Ovary (tissue), 3 donors: ENCODE data around the gene IQGAP2.

ENCODE experiments used
- EP300 ChIP-seq: sonication (generic); formaldehyde crosslinking; IDR thresholded peaks from one replicate; pipeline ENCODE4 v1.6.1; 2017; ENCODE audit warnings: antibody characterized with exemption
- POLR2A ChIP-seq: fragments of 450-650 bp; IDR thresholded peaks from one replicate; pipeline ENCODE4 v1.6.1; 2017; ENCODE audit warnings: antibody characterized with exemption, mild to moderate bottlenecking, moderate library complexity
- TF ChIP-seq, protein P1 (sequence below), 3 donors: fragments of 450-650 bp in 2 of 3; fragments of 200-600 bp in 1 of 3; IDR thresholded peaks; one replicate each; pipeline versions ENCODE4 v1.5.1 to v1.8.0; 2016 to 2022; ENCODE audit warnings: antibody characterized with exemption in 3 of 3, mild to moderate bottlenecking in 1 of 3
- donor health status: DM: no; HTN: no; CAD: no.

DNA sequence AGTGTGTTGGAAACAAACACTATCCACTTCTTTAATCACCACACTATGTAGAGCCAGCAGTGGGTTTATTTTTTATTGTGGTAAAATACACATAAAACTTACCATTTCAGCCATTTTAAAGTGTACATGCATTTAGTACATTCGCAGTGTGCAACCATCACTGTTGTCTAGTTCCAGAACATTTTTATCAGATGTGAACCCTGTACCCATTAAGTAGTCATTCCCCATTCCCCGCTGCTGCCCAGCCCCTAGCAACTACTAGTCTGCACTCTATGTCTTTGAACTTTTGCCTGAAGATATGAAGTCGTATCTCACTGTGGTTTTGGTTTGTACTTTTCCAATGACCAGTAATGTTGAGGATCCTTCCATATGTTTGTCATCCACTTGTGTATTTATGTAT lies 282.6 kb downstream of the IQGAP2 start:
- TF ChIP-seq, protein P1, sequence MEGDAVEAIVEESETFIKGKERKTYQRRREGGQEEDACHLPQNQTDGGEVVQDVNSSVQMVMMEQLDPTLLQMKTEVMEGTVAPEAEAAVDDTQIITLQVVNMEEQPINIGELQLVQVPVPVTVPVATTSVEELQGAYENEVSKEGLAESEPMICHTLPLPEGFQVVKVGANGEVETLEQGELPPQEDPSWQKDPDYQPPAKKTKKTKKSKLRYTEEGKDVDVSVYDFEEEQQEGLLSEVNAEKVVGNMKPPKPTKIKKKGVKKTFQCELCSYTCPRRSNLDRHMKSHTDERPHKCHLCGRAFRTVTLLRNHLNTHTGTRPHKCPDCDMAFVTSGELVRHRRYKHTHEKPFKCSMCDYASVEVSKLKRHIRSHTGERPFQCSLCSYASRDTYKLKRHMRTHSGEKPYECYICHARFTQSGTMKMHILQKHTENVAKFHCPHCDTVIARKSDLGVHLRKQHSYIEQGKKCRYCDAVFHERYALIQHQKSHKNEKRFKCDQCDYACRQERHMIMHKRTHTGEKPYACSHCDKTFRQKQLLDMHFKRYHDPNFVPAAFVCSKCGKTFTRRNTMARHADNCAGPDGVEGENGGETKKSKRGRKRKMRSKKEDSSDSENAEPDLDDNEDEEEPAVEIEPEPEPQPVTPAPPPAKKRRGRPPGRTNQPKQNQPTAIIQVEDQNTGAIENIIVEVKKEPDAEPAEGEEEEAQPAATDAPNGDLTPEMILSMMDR (IDR thresholded peaks at IDR 0.05), result no peak
- TF ChIP-seq EP300 (no peak), POLR2A (no peak)
